ENCODE measurements around the gene PDE9A.

PDE9A gene

DNA sequence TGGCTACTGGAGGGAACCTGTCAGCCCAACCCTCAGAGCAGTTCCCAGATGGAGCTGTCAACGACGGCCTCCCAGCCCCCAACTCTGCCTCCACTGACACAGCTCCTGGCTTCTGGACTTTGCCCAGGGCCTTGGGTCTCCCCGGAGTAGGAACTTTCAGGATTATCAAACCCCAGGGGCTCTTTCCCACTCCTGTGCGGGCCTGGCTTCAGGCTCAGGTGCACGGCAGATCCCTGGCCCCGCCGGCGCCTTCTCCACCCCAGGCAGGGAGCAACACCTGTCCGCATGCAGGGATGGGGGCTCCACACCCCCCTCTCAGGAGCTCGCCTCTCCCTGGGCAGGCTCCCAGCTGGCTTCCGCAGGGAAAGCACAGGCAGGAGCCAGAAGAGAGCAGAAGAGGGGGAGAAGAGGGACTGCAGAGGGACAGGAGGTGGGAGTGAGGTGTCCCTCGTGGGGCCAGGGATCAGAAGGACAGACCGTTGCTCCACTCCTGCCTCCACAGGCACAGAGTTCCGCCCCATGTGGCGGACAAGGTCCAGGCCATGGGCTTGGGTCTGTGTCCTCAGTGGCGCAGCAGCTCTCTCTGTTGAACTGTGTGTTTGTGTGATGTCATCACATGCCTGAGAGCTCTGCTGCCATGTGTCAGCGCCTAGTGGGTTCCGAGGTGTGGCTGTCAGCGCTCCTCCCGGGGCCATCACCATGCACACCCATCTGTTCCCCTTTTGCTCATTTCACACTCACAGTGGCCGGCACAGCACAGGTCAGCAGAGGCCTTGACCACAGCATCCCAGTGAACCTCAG lies 107.7 kb downstream of the PDE9A start:
- DNase-seq = no peak

- no peak for DNase-seq
These were observed 108.4 kb downstream of the PDE9A start for GRCh38 chr21:42761776-42762335.

- no peak for DNase-seq
These were observed 110.4 kb downstream of the PDE9A start for GRCh38 chr21:42763581-42764442.

DNA sequence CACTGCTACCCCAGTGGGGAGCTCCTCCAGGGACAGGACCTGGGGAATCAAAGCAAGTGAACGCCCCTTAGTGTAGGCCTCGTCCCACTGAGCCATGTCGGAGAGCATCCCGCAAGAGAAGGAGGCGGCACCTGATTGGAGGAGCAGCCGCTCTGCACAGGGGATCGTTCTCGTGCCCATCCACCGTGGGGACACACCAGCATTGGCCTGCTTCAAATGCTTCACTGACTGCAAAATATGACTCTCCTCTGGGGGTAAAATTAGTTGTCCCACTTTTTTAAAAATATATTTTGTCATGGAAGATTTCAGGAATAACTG lies 111.0 kb downstream of the PDE9A start:
- DNase-seq = no peak

GRCh38 chr21:42764883-42765282 lies 111.5 kb downstream of the PDE9A start:
- no peak for DNase-seq

GRCh38 chr21:42765656-42766055 lies 112.2 kb downstream of the PDE9A start:
- no peak for DNase-seq

- DNase-seq = no peak
These were observed 113.5 kb downstream of the PDE9A start for GRCh38 chr21:42766739-42767560.

DNA sequence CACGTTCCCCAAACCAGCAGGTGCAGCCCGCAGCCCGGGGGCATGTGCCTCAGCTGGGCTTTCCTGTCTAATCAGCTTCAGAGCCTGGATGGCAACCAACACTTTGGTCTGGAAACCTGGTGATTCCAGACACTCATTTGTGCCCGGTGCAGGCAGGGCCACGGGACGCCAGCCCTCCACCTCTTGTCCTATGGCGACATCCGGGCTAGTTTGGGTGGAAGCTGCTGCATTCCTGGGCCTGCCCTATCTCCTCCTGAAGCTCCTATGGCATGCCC lies 114.1 kb downstream of the PDE9A start:
- no peak for DNase-seq

DNA sequence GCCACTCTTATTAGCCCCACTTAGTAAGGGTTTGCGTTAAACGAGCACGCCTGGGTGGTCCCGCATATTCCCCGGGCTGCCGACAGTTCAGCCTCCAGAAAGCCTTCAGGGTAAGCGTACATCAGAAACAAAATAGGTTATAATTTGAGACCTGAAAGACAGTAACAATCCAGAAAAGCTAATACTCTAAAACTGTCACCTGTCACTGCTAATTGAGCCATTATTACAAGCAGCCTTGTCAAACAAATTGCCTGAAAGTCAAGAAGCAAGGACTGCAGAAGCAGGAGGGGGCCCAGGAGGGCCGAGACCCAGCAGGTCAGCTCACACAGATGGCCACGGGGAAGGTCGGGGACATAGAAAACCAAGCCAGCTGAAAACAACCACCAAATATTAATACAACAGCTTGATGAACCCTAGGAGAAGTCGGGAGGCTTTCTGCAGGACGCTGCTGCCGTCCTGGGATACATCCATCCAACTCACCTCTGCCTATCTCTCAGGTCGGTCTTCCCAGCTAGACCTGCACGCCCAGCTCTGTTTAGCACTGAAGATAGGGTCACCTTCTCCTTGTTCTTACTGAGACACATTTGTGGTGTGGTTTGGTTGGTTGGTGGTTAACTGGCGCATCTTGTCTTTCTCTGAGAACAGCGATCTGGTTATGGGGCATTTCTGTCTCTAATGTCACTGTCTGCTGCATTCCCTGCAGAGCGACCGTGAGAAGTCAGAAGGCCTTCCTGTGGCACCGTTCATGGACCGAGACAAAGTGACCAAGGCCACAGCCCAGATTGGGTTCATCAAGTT lies 115.1 kb downstream of the PDE9A start:
- DNase-seq = no peak

GRCh38 chr21:42769183-42769819 lies 115.9 kb downstream of the PDE9A start:
- no peak for DNase-seq

DNA sequence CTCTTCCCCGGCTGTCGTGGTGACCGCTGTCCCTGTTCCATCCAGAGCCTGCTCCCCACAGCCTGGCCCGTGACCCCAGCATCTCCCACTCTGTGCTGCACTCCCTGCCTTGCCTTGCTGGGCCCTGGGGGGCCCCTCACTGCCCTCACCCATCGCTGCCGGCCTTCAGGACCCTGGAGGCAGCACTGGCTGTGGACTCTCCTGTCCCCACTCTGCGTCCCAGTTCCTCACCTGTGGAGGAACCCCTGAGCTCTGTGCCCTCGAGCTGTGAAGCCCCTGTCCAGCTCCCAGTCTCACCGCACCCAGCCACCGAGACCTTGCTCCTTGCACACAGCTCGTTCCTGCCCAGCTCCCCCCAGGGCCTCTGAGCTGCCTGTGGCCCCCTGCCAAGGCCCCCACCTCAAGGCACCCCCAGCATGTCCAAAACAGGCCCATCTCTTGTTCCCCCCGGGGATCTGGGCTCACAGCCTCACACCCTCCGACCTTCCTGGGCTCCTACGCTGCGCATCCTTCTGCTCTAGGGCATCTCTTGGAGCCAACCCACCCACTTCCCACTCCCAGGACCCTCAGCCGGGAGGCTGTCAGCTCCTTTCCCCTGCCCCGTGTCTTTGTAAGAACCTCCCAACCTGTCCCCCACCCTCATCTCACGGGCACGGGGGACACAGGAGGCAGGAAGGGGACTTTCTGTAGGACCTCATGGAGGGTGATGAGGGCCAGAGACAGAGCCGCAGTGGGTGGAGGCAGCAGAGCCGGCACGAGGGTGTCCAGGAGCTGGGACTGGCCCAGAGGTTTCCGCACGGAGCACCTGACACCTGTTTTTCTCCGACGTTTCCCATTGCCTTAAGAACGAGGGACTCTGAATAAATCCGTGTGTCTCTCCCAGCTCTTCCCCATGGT lies 116.6 kb downstream of the PDE9A start:
- DNase-seq = no peak

GRCh38 chr21:42770717-42771502 lies 117.5 kb downstream of the PDE9A start:
- no peak for DNase-seq

DNA sequence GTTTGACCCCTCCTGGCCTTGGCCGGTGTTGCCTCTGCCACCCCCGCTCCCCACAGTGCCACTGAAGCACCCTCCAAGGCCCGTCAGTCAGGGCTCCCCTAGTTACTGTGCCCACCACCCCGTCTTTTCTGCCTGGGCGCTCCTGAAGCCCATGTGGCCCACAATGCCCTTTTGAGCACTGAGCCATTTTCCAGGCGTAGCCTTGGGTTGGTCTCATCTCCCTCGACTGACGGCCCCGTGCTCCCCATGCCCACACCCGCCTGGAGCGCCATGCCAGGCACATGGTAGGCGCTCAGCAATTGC lies 118.0 kb downstream of the PDE9A start:
- DNase-seq = no peak

- DNase-seq = no peak
These were observed 121.7 kb downstream of the PDE9A start for GRCh38 chr21:42775123-42775522.

GRCh38 chr21:42775891-42776290 lies 122.5 kb downstream of the PDE9A start:
- no peak for DNase-seq

- no peak for DNase-seq
These were observed 123.8 kb downstream of the PDE9A start for GRCh38 chr21:42777064-42777756.

DNA sequence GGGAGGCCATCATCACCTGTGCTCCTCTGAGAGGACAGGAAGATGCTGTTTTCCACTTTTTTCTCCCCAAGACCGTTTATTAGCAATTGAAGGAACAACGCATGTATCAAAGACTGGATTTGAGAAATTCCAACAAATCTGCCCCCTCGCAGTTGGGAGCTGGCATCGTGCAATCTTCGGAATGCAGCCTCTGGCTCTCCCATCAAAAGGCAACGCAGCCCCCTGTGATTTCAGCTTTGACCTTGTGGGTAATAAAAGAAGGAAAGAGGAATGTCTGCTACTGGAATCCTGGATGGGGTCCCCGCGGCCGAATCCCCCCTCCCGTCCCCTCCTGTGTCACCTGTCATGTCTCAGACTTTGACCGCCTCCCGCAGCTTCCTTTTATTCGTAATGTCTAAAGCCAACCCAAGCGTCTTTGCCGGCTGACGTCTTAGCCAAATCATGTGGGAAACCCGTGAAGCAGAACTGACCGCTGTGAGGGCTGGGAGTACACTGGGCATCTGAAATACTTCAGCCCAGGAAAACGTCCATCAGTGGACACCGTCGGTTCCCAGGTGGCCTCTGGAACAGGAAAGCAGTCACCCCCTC lies 124.4 kb downstream of the PDE9A start:
- DNase-seq = no peak

GRCh38 chr21:42779431-42779861 lies 126.0 kb downstream of the PDE9A start:
- DNase-seq = no peak

DNA sequence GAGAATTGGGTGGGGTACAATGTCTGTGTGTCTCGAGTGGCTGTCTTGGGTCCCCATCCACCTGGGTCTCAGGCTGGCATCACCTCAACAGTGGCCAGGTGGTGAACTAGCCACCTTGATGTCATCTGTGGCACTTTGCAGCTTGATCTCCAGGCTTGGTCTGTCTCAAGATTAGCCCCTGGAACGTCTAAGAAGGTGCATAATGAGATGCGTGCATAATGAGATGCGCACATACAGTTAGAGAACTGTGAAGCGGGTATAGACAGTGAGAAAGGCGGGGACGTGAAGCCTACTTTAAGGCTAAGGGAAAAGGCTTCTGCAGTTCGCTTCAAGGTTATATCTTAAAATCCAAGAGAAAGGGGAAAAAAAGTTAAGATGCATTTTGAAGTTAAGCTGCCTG lies 127.2 kb downstream of the PDE9A start:
- no peak for DNase-seq
